Activated naive CD8-positive, alpha-beta T cell treated with anti-CD3 and anti-CD28 coated beads for 36 hours (primary cell): ENCODE results near the gene MTLN. TPM values are rescaled to one million over a fixed set of nuclear protein-coding genes. Genes with fewer than 3 reads are reported as not detected.
A peak's percentile ranks its signal among the peaks of the same experiment; 100 is the strongest.
"Not testable (repeated sequence)": the region's sequence is repeated elsewhere in the genome, so short reads cannot be mapped to it uniquely, and the experiment has no call there.

Experiments
- DNase-seq: peaks from one replicate; pipeline ENCODE4 v3.0.0; 2021
- H3K27ac Mint-ChIP-seq: one replicate; pipeline ENCODE4 v1.8.0; 2022; ENCODE audit warnings: mild to moderate bottlenecking, moderate library complexity, mixed read lengths
- H3K27me3 Mint-ChIP-seq: one replicate; pipeline ENCODE4 v1.8.0; 2022; ENCODE audit warnings: mild to moderate bottlenecking, mixed read lengths
- H3K36me3 Mint-ChIP-seq: one replicate; pipeline ENCODE4 v1.8.0; 2021; ENCODE audit warnings: mild to moderate bottlenecking, mixed read lengths
- H3K4me1 Mint-ChIP-seq: one replicate; pipeline ENCODE4 v1.8.0; 2021; ENCODE audit warnings: mixed read lengths
- H3K4me3 Mint-ChIP-seq: one replicate; pipeline ENCODE4 v1.8.0; 2022; ENCODE audit warnings: mild to moderate bottlenecking, moderate library complexity, mixed read lengths
- H3K9me3 Mint-ChIP-seq: one replicate; pipeline ENCODE4 v1.8.0; 2022; ENCODE audit warnings: mixed read lengths
- total RNA-seq, 2 experiments: library from RNA; stranded (reverse); gene quantifications; one replicate each; pipeline ENCODE4 v1.2.3, GENCODE V29; 2021

The MTLN gene
- 10 to 100 TPM; 92.1 to 98.0 TPM for total RNA-seq

GRCh38 chr2:110211938-110212858, at the start of gene MTLN:
Gene MTLN, minus strand, starts transcription at chr2:110212547. Its CDS starts 22 bp downstream, at chr2:110212525.
- H3K27ac Mint-ChIP-seq = peak within 1 kb of the TSS; percentile 93
- peak; percentile 83 for DNase-seq
- H3K4me1 Mint-ChIP-seq = peaks cover 19% of the 10 kb centered on the region
- H3K9me3 Mint-ChIP-seq = peaks cover 3% of the 10 kb centered on the region
- H3K4me3 Mint-ChIP-seq = peak within 1 kb of the TSS; percentile 87
- peaks cover 32% of the 10 kb centered on the region for H3K27me3 Mint-ChIP-seq
- peaks cover 22% of the 10 kb centered on the region for H3K36me3 Mint-ChIP-seq

- not testable (repeated sequence) for H3K4me3 Mint-ChIP-seq, H3K36me3 Mint-ChIP-seq, H3K27me3 Mint-ChIP-seq, DNase-seq, H3K27ac Mint-ChIP-seq, H3K9me3 Mint-ChIP-seq, H3K4me1 Mint-ChIP-seq
Observed at GRCh38 chr2:110261910-110262309, 49.6 kb upstream of the MTLN start.

- not testable (repeated sequence) for H3K9me3 Mint-ChIP-seq, H3K27ac Mint-ChIP-seq, H3K27me3 Mint-ChIP-seq, H3K4me1 Mint-ChIP-seq, DNase-seq, H3K4me3 Mint-ChIP-seq, H3K36me3 Mint-ChIP-seq
Observed at GRCh38 chr2:110248081-110248795, 35.9 kb upstream of the MTLN start.

- H3K9me3 Mint-ChIP-seq, H3K36me3 Mint-ChIP-seq, H3K27me3 Mint-ChIP-seq, H3K4me1 Mint-ChIP-seq, DNase-seq, H3K27ac Mint-ChIP-seq, H3K4me3 Mint-ChIP-seq: not testable (repeated sequence)
Observed at GRCh38 chr2:110245488-110246435, 33.4 kb upstream of the MTLN start.

- not testable (repeated sequence) for H3K27me3 Mint-ChIP-seq, H3K27ac Mint-ChIP-seq, H3K36me3 Mint-ChIP-seq, DNase-seq, H3K4me3 Mint-ChIP-seq, H3K4me1 Mint-ChIP-seq, H3K9me3 Mint-ChIP-seq
Observed at GRCh38 chr2:110243283-110243682, 30.9 kb upstream of the MTLN start.

GRCh38 chr2:110234514-110234913, 22.2 kb upstream of the MTLN start:
- H3K4me1 Mint-ChIP-seq, H3K9me3 Mint-ChIP-seq: not testable (repeated sequence)

GRCh38 chr2:110229886-110230285, 17.5 kb upstream of the MTLN start:
- H3K27ac Mint-ChIP-seq, H3K9me3 Mint-ChIP-seq, H3K4me3 Mint-ChIP-seq, H3K4me1 Mint-ChIP-seq, H3K36me3 Mint-ChIP-seq, DNase-seq: not testable (repeated sequence)
- H3K27me3 Mint-ChIP-seq = peaks cover 29% of the 10 kb centered on the region

More at GRCh38 chr2:110234514-110234913, 22.2 kb upstream of the MTLN start:
- not testable (repeated sequence) for H3K27ac Mint-ChIP-seq, H3K27me3 Mint-ChIP-seq, H3K36me3 Mint-ChIP-seq, H3K4me3 Mint-ChIP-seq, DNase-seq

- H3K27ac Mint-ChIP-seq, H3K9me3 Mint-ChIP-seq, DNase-seq, H3K4me1 Mint-ChIP-seq, H3K36me3 Mint-ChIP-seq, H3K4me3 Mint-ChIP-seq: not testable (repeated sequence)
- peaks cover 65% of the 10 kb centered on the region for H3K27me3 Mint-ChIP-seq
Observed at GRCh38 chr2:110222626-110223025, 10.3 kb upstream of the MTLN start.

GRCh38 chr2:110221938-110222337, 9.6 kb upstream of the MTLN start:
- Mint-ChIP-seq H3K27ac (no peak overlapping the region), H3K4me1 (no peaks in the 10 kb centered on the region), H3K27me3 (peaks cover 58% of the 10 kb centered on the region), H3K36me3 (no peaks in the 10 kb centered on the region), H3K9me3 (no peaks in the 10 kb centered on the region), H3K4me3 (no peak overlapping the region)
- no peak for DNase-seq

- H3K27me3 Mint-ChIP-seq = peaks cover 62% of the 10 kb centered on the region
Observed at GRCh38 chr2:110220190-110220564, 7.8 kb upstream of the MTLN start.

GRCh38 chr2:110219496-110220189, 7.3 kb upstream of the MTLN start:
- Mint-ChIP-seq H3K4me1 (no peaks in the 10 kb centered on the region), H3K9me3 (no peaks in the 10 kb centered on the region), H3K27ac (no peak overlapping the region), H3K4me3 (no peak overlapping the region), H3K27me3 (peaks cover 67% of the 10 kb centered on the region), H3K36me3 (no peaks in the 10 kb centered on the region)
- no peak for DNase-seq

More at GRCh38 chr2:110220190-110220564, 7.8 kb upstream of the MTLN start:
- Mint-ChIP-seq H3K36me3 (no peaks in the 10 kb centered on the region), H3K27ac (no peak overlapping the region), H3K9me3 (no peaks in the 10 kb centered on the region), H3K4me3 (no peak overlapping the region), H3K4me1 (no peaks in the 10 kb centered on the region)
- DNase-seq = no peak

GRCh38 chr2:110218889-110219288, 6.5 kb upstream of the MTLN start:
- H3K27me3 Mint-ChIP-seq = peaks cover 68% of the 10 kb centered on the region
- H3K4me1 Mint-ChIP-seq, H3K36me3 Mint-ChIP-seq: not testable (repeated sequence)

GRCh38 chr2:110216803-110217202, 4.5 kb upstream of the MTLN start:
- H3K4me3 Mint-ChIP-seq = no peak overlapping the region
- H3K36me3 Mint-ChIP-seq = peaks cover 3% of the 10 kb centered on the region
- H3K27ac Mint-ChIP-seq = no peak overlapping the region
- peaks cover 3% of the 10 kb centered on the region for H3K9me3 Mint-ChIP-seq
- H3K27me3 Mint-ChIP-seq = peaks cover 62% of the 10 kb centered on the region
- H3K4me1 Mint-ChIP-seq = no peaks in the 10 kb centered on the region
- no peak for DNase-seq

More at GRCh38 chr2:110218889-110219288, 6.5 kb upstream of the MTLN start:
- DNase-seq, H3K9me3 Mint-ChIP-seq, H3K27ac Mint-ChIP-seq, H3K4me3 Mint-ChIP-seq: not testable (repeated sequence)

- peaks cover 59% of the 10 kb centered on the region for H3K27me3 Mint-ChIP-seq
- H3K4me3 Mint-ChIP-seq = no peak overlapping the region
- H3K9me3 Mint-ChIP-seq = peaks cover 3% of the 10 kb centered on the region
- peaks cover 7% of the 10 kb centered on the region for H3K36me3 Mint-ChIP-seq
- DNase-seq = no peak
- peaks cover under 1% of the 10 kb centered on the region for H3K4me1 Mint-ChIP-seq
- no peak overlapping the region for H3K27ac Mint-ChIP-seq
Observed at GRCh38 chr2:110216199-110216598, 3.9 kb upstream of the MTLN start.
